K562 (cell line): ENCODE measurements around the gene PRPF39. TPM values are rescaled to one million over a fixed set of nuclear protein-coding genes. Genes with fewer than 3 reads are reported as not detected.

Source experiments
- ATAC-seq: fragments of 200-7000 bp; cut with Tn5 transposase; 3 replicates; pipeline ENCODE4 v1.9.1; 2020; ENCODE audit warnings: moderate library complexity
- BruUV-seq: library from RNA; stranded (reverse); fragments of 400-500 nt; replicated peaks from 2 replicates; lab custom pipeline; 2021; lab: Mats Ljungman, UMichigan
- CTCF ChIA-PET: fragments of 300-600 bp; formaldehyde crosslinking; extraction: SDS; loops from one replicate; lab custom pipeline; 2021; ENCODE audit warnings: low intra/inter-chr PET ratio; lab: Yijun Ruan, JAX
- POLR2A ChIA-PET: fragments of 300-600, 350-650 bp; sonication (Branson Sonifier 250); formaldehyde crosslinking; extraction: SDS; loops from one replicate; lab custom pipeline; 2021; ENCODE audit warnings: antibody characterized with exemption, inconsistent platforms; lab: Yijun Ruan, JAX
- DNase-seq, 4 experiments: peaks; one replicate each; pipeline versions ENCODE4 v3.0.0 to v3.0.0-alpha.2; 2011 to 2018; ENCODE audit warnings: low spot score in 3 of 4, mixed read lengths in 3 of 4; ENCODE audit errors: extremely low read depth in 1 of 4
- FAIRE-seq: peaks from 2 replicates; lab custom pipeline; 2011; peaks lifted over from hg19 to GRCh38; lab: Jason Lieb, UNC
- H2AFZ ChIP-seq: 2 replicates; pipeline ENCODE4 v1.6.0; 2011; ENCODE audit warnings: low read depth, low read length, control low read depth, inconsistent platforms
- H3K27ac ChIP-seq: fragments of 200-600 bp; 3 replicates; pipeline ENCODE4 v1.8.0; 2011; ENCODE audit warnings: low read depth, mild to moderate bottlenecking, control low read depth, inconsistent platforms, low read length, moderate library complexity, mixed read lengths; ENCODE audit errors: extremely low read depth
- H3K27me3 ChIP-seq, 2 experiments: fragments of 300-600 bp in 1 of 2; 2 replicates in 1 of 2; 3 replicates in 1 of 2; pipeline versions ENCODE4 v1.6.0 to v1.8.0; 2011; ENCODE audit warnings: inconsistent platforms in 2 of 2, low read length in 2 of 2, mild to moderate bottlenecking in 1 of 2, mixed read lengths in 1 of 2, moderate library complexity in 1 of 2; ENCODE audit not compliant: control insufficient read depth in 2 of 2, insufficient read depth in 2 of 2
- H3K36me3 ChIP-seq: fragments of 300-600 bp; 3 replicates; pipeline ENCODE4 v1.8.0; 2011; ENCODE audit warnings: mild to moderate bottlenecking, low read length, inconsistent platforms; ENCODE audit not compliant: control insufficient read depth, insufficient read depth
- H3K4me1 ChIP-seq, 2 experiments: fragments of 200-600 bp in 1 of 2; replicated peaks in 1 of 2; 2 replicates in 1 of 2; 3 replicates in 1 of 2; pipeline versions ENCODE4 v1.5.1 to v1.8.0; 2011; ENCODE audit warnings: inconsistent platforms in 2 of 2, low read length in 2 of 2, mild to moderate bottlenecking in 1 of 2, mixed read lengths in 1 of 2, moderate library complexity in 1 of 2; ENCODE audit not compliant: control insufficient read depth in 2 of 2, insufficient read depth in 2 of 2
- H3K4me2 ChIP-seq: 2 replicates; pipeline ENCODE4 v1.6.1; 2011; ENCODE audit warnings: low read length, control low read depth, inconsistent platforms, mixed read lengths; ENCODE audit not compliant: insufficient read depth
- H3K4me3 ChIP-seq: fragments of 200-600 bp; sonication (generic), shearing (Covaris generic); 2 replicates; pipeline ENCODE4 v1.5.1; 2016; ENCODE audit warnings: control low read depth, inconsistent platforms
- H3K79me2 ChIP-seq: fragments of 200-600 bp; 3 replicates; pipeline ENCODE4 v1.8.0; 2011; ENCODE audit warnings: low read length, inconsistent platforms; ENCODE audit not compliant: control insufficient read depth, insufficient read depth
- H3K9ac ChIP-seq, 2 experiments: 2 replicates each; pipeline versions ENCODE4 v1.6.0 to v1.6.1; 2011; ENCODE audit warnings: low read depth in 2 of 2, low read length in 2 of 2, control low read depth in 1 of 2, inconsistent platforms in 1 of 2, mild to moderate bottlenecking in 1 of 2, mixed read lengths in 1 of 2; ENCODE audit not compliant: insufficient read depth in 1 of 2
- H3K9me1 ChIP-seq: one replicate; pipeline ENCODE4 v1.6.0; 2011; ENCODE audit warnings: inconsistent platforms, mild to moderate bottlenecking, low read length, moderate library complexity; ENCODE audit not compliant: control insufficient read depth, insufficient read depth
- H3K9me3 ChIP-seq: replicated peaks from 2 replicates; pipeline ENCODE4 v1.5.1; 2011; ENCODE audit warnings: low read depth, low read length, inconsistent platforms; ENCODE audit not compliant: control insufficient read depth, insufficient read depth
- H4K20me1 ChIP-seq: replicated peaks from 2 replicates; pipeline ENCODE4 v1.6.1; 2011; ENCODE audit warnings: low read length, inconsistent platforms, mixed read lengths; ENCODE audit not compliant: control insufficient read depth, insufficient read depth
- ARID2 ChIP-seq: fragments of 450-650 bp; IDR thresholded peaks from 2 replicates; pipeline ENCODE4 v1.6.1; 2017; ENCODE audit warnings: antibody characterized with exemption, mild to moderate bottlenecking
- BRD4 ChIP-seq: fragments of 200-600 bp; sonication (generic); IDR thresholded peaks from 2 replicates; pipeline ENCODE4 v1.6.1; 2017; ENCODE audit warnings: inconsistent platforms
- HCFC1 ChIP-seq: IDR thresholded peaks from 2 replicates; pipeline ENCODE4 v1.6.1; 2012; ENCODE audit warnings: low read depth, low read length, improper control_type of control experiment
- HNRNPLL ChIP-seq: fragments of 200-400 bp; formaldehyde crosslinking; IDR thresholded peaks from 2 replicates; pipeline ENCODE4 v1.6.1; 2017; ENCODE audit warnings: low read length, low read depth, mild to moderate bottlenecking; ENCODE audit not compliant: poor library complexity, severe bottlenecking
- KDM1A ChIP-seq, 2 experiments: fragments of 450-650 bp; IDR thresholded peaks; 2 replicates each; pipeline ENCODE4 v1.6.1; 2016; ENCODE audit warnings: mild to moderate bottlenecking in 2 of 2
- MTF1 ChIP-seq: fragments of 250-450 bp; sonication (Bioruptor Pico); IDR thresholded peaks from 2 replicates; pipeline ENCODE4 v1.9.0; 2021; ENCODE audit warnings: moderate library complexity, mild to moderate bottlenecking, inconsistent platforms, borderline replicate concordance
- NEUROD1 ChIP-seq: fragments of 150-350 bp; IDR thresholded peaks from 2 replicates; pipeline ENCODE4 v1.6.1; 2014; ENCODE audit warnings: borderline replicate concordance, low read length, low read depth; ENCODE audit not compliant: partially characterized antibody
- NFIC ChIP-seq: fragments of 450-650 bp; IDR thresholded peaks from 2 replicates; pipeline ENCODE4 v1.6.1; 2017; ENCODE audit warnings: mild to moderate bottlenecking, inconsistent platforms
- NFYB ChIP-seq: IDR thresholded peaks from 2 replicates; pipeline ENCODE4 v1.6.1; 2011; ENCODE audit warnings: mild to moderate bottlenecking, moderate library complexity; ENCODE audit not compliant: insufficient read length; ENCODE audit errors: extremely low read depth
- NONO ChIP-seq, 2 experiments: fragments of 200-400 bp in 1 of 2; fragments of 450-650 bp in 1 of 2; formaldehyde crosslinking in 1 of 2; IDR thresholded peaks; 2 replicates each; pipeline ENCODE4 v1.6.1; 2017; ENCODE audit warnings: low read depth in 2 of 2, mild to moderate bottlenecking in 2 of 2, moderate library complexity in 2 of 2, low read length in 1 of 2
- NR3C1 ChIP-seq: sonication (generic); formaldehyde crosslinking; IDR thresholded peaks from 2 replicates; pipeline ENCODE4 v1.8.1; 2022; ENCODE audit warnings: missing genetic modification reagents
- POLR2H ChIP-seq: IDR thresholded peaks from 2 replicates; pipeline ENCODE4 v1.6.1; 2016; ENCODE audit warnings: missing genetic modification characterization, low read depth, mild to moderate bottlenecking, control low read depth, missing compliant biosample characterization, moderate library complexity
- POU5F1 ChIP-seq: fragments of 150-350 bp; IDR thresholded peaks from 2 replicates; pipeline ENCODE4 v1.6.1; 2014; ENCODE audit warnings: borderline replicate concordance, low read length, low read depth, mild to moderate bottlenecking; ENCODE audit not compliant: partially characterized antibody
- U2AF2 ChIP-seq: fragments of 200-400 bp; formaldehyde crosslinking; optimal IDR thresholded peaks from 2 replicates; pipeline ENCODE3; 2017; ENCODE audit warnings: low read depth, mild to moderate bottlenecking, low read length
- ZNF263 ChIP-seq: sonication (generic); formaldehyde crosslinking; IDR thresholded peaks from 2 replicates; pipeline ENCODE4 v1.8.0; 2022; ENCODE audit warnings: mild to moderate bottlenecking, missing genetic modification reagents, borderline replicate concordance
- ZNF707 ChIP-seq: fragments of 250-450 bp; sonication (Bioruptor Pico); conservative IDR thresholded peaks from 2 replicates; pipeline ENCODE4 v1.8.0; 2022; ENCODE audit warnings: inconsistent platforms, mild to moderate bottlenecking, moderate library complexity
- WGBS: fragments of 100-300 bp; shearing (Covaris generic); methylation state at CpG from one replicate; pipeline ENCODE4 v1.1.6; 2016; ENCODE audit warnings: low coverage, mixed read lengths; ENCODE audit not compliant: insufficient coverage; ENCODE audit errors: missing lambda C conversion rate; 5-methylcytosine and 5-hydroxymethylcytosine counted together
- in situ Hi-C: fragments of 300-500 bp; cut with MboI; formaldehyde crosslinking; loops from 4 replicates; pipeline ENCODE4 v1.15.0; 2018; ENCODE audit warnings: inconsistent platforms, mixed read lengths
- intact Hi-C: fragments of 100-400 bp; cut with micrococcal nuclease; formaldehyde crosslinking; loops from 2 replicates; pipeline ENCODE4 v1.14.2; 2022
- polyA plus RNA-seq, 8 experiments: library from polyadenylated mRNA; depleted of rRNA in 4 of 8; stranded (reverse) in 5 of 8; unstranded in 3 of 8; fragments of >200 nt; fragmentation: Nextera tagmentation in 2 of 8; fragmentation: Illumina TruSeq in 1 of 8; extraction: Ambion mirVana in 2 of 8; extraction: Trizol in 1 of 8; gene quantifications; 2 replicates each; pipeline versions ENCODE4 v1.2.1 to v1.2.3, GENCODE V29; 2011 to 2014; ENCODE audit warnings: inconsistent platforms in 1 of 8, missing spikeins in 1 of 8
- total RNA-seq, 7 experiments: library from RNA; depleted of rRNA in 6 of 7; stranded (reverse); fragments of >200 nt in 6 of 7; fragmentation: Illumina TruSeq in 2 of 7; extraction: Trizol in 2 of 7; gene quantifications; 2 replicates each; pipeline versions ENCODE4 v1.2.1 to v1.2.3, GENCODE V29; 2011 to 2021; ENCODE audit warnings: low replicate concordance in 1 of 7
- TF ChIP-seq, protein P1 (sequence below), 3 experiments: fragments of 200-800 bp in 1 of 3; sonication (Bioruptor generic) in 1 of 3; sonication (generic) in 1 of 3; formaldehyde crosslinking in 1 of 3; IDR thresholded peaks; 2 replicates each; pipeline versions ENCODE4 v1.6.1 to v1.8.0; 2016 to 2022; ENCODE audit warnings: mild to moderate bottlenecking in 2 of 3, missing compliant biosample characterization in 2 of 3, missing genetic modification characterization in 2 of 3, missing genetic modification reagents in 1 of 3
- TF ChIP-seq, protein P2 (sequence below): fragments of 250-450 bp; sonication (Bioruptor Pico); IDR thresholded peaks from 2 replicates; pipeline ENCODE4 v1.5.1; 2021; ENCODE audit warnings: mild to moderate bottlenecking

The PRPF39 gene
- total and polyA plus RNA-seq, 9 of the 15 experiments (the other 6 are each of a cell fraction or from before 2014, with no cell fraction given), result 13.3 to 50.4 (median 24.8) TPM

DNA sequence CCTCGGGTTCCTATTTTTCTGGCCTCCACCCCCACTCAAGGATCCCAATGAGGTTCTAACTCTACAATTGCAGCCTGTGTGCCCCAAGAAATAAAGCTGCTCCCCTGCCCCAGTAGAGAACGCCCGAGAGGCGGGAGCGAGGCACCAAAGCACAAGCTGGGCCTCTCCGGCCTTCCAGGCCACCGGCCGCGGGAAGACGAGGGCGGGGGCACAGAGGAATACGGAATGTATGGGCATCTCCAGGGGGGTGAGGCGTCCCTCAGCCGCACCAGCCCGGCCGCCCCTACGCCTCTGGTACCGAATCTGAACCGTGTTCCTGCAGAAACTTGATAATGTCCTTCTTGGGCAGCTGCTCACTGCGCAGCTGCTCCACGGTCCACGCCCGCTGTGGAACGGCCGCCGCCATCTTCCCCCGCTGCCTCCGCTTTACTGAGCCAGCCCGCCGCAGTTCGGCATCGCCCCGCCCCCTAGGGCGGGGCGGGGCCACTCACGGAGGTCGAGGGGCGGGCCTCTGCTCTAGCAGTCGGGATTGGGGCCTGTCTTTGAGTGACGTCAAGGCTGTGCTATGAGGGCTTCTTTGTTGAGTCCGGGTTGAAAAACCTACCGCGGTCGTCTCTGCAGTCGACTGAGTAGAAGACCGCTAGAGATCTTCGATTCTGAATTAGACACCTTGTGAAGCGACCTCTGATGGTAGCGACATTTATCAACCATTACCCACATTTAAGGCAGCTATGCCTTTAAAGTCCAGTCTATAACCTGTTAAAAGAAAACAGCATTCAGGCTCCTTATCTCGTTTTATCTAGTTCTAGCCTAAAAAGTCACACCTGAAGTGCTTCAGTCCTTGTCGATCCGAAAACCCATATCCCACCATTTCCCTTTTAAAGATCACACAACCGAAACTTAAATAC, 50.4 kb downstream of the PRPF39 start, which contains the start of gene FKBP3:
TSS of gene FKBP3 (minus strand) at position 431 of the 908 bp plus-strand sequence. CDS start at position 406, 25 bp downstream.
- no peaks in the 10 kb centered on the region for H3K9me3 ChIP-seq
- peaks cover 74% of the 10 kb centered on the region for H3K79me2 ChIP-seq
- peak within 1 kb of the TSS; percentile 91 for H3K4me3 ChIP-seq
- ATAC-seq, result peak; percentile 89
- in situ Hi-C loops, result no loop called here
- peak; percentile 91 to 96 (median 92) for DNase-seq
- POLR2A ChIA-PET, result interaction anchor here (0.9 to 1.7 kb wide), 5 partner anchors 15 to 50 kb away, joined by 3 to 5 read pairs (median 3); partner anchors contain the start of gene PRPF39
- under 1% methylated on average over 35 of the region's 53 CpGs for WGBS
- CTCF ChIA-PET, result no interaction called here
- 0 out of 2 replicates have a peak, but pooled peaks cover 5% of the 10 kb centered on the region for H4K20me1 ChIP-seq
- H3K27me3 ChIP-seq, result no peaks in the 10 kb centered on the region
- peak within 1 kb of the TSS; percentile 95 for H3K4me2 ChIP-seq
- H3K9ac ChIP-seq, result peak within 1 kb of the TSS; percentile 84 to 95
- H3K27ac ChIP-seq, result peak within 1 kb of the TSS; percentile 88
- intact Hi-C loops, result loop anchor here (2.0 kb wide), 2 partner anchors 118 to 174 kb away; partner anchors contain the start of genes KLHL28 and MIS18BP1
- no peaks in the 10 kb centered on the region for H3K9me1 ChIP-seq
- peak; percentile 95 for FAIRE-seq
- H2AFZ ChIP-seq, result peak within 1 kb of the TSS; percentile 98
- H3K36me3 ChIP-seq, result peaks cover 4% of the 10 kb centered on the region; the same call in 1 of the 3 replicates
- no peaks in the 10 kb centered on the region; a peak in 2 of 5 replicates for H3K4me1 ChIP-seq
- no TSS peak for BruUV-seq
- peak; percentile 65 for TF ChIP-seq NEUROD1
- TF ChIP-seq MTF1 (CRISPR knock-in tag), result no peak
- no peak for TF ChIP-seq ZNF263 (CRISPR knock-in tag)
- no peak for TF ChIP-seq POU5F1
- no peak for TF ChIP-seq HCFC1
- no peak for TF ChIP-seq NR3C1 (CRISPR knock-in tag)
- TF ChIP-seq NONO (IDR thresholded peaks at IDR 0.05; ENCODE audit: low read depth in 2 of 2, low read length in 1 of 2), result peak in 1 of 2 experiments; percentile 99; a peak in 2 of 4 replicates
- TF ChIP-seq BRD4, result no peak
- TF ChIP-seq POLR2H (tag), result peak; percentile 45; the same call in 1 of the 2 replicates
- 0 out of 4 replicates have a peak, but pooled peaks of 1 of the 2 experiments have one; percentile 8 for TF ChIP-seq KDM1A (IDR thresholded peaks at IDR 0.05)
- TF ChIP-seq ZNF707, result no peak
- no peak for TF ChIP-seq U2AF2
- TF ChIP-seq, protein P1, sequence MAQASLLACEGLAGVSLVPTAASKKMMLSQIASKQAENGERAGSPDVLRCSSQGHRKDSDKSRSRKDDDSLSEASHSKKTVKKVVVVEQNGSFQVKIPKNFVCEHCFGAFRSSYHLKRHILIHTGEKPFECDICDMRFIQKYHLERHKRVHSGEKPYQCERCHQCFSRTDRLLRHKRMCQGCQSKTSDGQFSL (CRISPR knock-in tag; IDR thresholded peaks at IDR 0.05), result no peak
- TF ChIP-seq, protein P1 (tag; IDR thresholded peaks at IDR 0.05), result no peak
- peak; percentile 77 for TF ChIP-seq NFYB
- TF ChIP-seq, protein P2, sequence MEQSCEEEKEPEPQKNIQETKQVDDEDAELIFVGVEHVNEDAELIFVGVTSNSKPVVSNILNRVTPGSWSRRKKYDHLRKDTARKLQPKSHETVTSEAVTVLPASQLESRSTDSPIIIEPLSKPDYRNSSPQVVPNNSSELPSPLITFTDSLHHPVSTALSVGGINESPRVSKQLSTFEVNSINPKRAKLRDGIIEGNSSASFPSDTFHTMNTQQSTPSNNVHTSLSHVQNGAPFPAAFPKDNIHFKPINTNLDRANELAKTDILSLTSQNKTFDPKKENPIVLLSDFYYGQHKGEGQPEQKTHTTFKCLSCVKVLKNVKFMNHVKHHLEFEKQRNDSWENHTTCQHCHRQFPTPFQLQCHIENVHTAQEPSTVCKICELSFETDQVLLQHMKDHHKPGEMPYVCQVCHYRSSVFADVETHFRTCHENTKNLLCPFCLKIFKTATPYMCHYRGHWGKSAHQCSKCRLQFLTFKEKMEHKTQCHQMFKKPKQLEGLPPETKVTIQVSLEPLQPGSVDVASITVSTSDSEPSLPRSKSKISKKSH (CRISPR knock-in tag), result no peak
- no peak for TF ChIP-seq ARID2
- TF ChIP-seq NFIC, result 0 out of 2 replicates have a peak, but pooled peaks have one; percentile 14
- TF ChIP-seq HNRNPLL, result peak; percentile 35
